K562 (cell line): ENCODE data around the gene NDUFAF3. TPM values are rescaled to one million over a fixed set of nuclear protein-coding genes. Genes with fewer than 3 reads are reported as not detected.

ENCODE experiments used
- DDX20 ChIP-seq: fragments of 450-650 bp; IDR thresholded peaks from 2 replicates; pipeline ENCODE4 v1.6.1; 2016; ENCODE audit warnings: missing genetic modification characterization, low read depth, mild to moderate bottlenecking, missing compliant biosample characterization, moderate library complexity
- ELF4 ChIP-seq: fragments of 450-650 bp; formaldehyde crosslinking; IDR thresholded peaks from 2 replicates; pipeline ENCODE4 v1.4.0; 2022; ENCODE audit warnings: missing genetic modification characterization
- ETV6 ChIP-seq, 3 experiments: fragments of 150-350 bp in 1 of 3; sonication (generic) in 1 of 3; formaldehyde crosslinking in 1 of 3; IDR thresholded peaks; 2 replicates each; pipeline versions ENCODE4 v1.6.1 to v1.8.0; 2014 to 2022; ENCODE audit warnings: borderline replicate concordance in 2 of 3, low read depth in 2 of 3, antibody characterized with exemption in 1 of 3, low read length in 1 of 3, mild to moderate bottlenecking in 1 of 3, missing genetic modification reagents in 1 of 3
- FOXA1 ChIP-seq: fragments of 450-650 bp; IDR thresholded peaks from 2 replicates; pipeline ENCODE4 v1.6.1; 2016; ENCODE audit warnings: mild to moderate bottlenecking, borderline replicate concordance
- HMG20A ChIP-seq: fragments of 450-650 bp; formaldehyde crosslinking; conservative IDR thresholded peaks from 2 replicates; pipeline ENCODE4 v1.4.0; 2020; ENCODE audit warnings: mild to moderate bottlenecking, mixed read lengths
- MTA3 ChIP-seq: fragments of 450-650 bp; formaldehyde crosslinking; IDR thresholded peaks from 2 replicates; pipeline ENCODE4 v1.6.1; 2017; ENCODE audit warnings: mild to moderate bottlenecking, borderline replicate concordance
- ZBTB7A ChIP-seq: IDR thresholded peaks from 2 replicates; pipeline ENCODE4 v1.6.1; 2011; ENCODE audit warnings: low read depth, mild to moderate bottlenecking, low read length, moderate library complexity, borderline replicate concordance; ENCODE audit not compliant: control insufficient read depth
- ZNF318 ChIP-seq, 2 experiments: fragments of 450-650 bp; IDR thresholded peaks; 2 replicates each; pipeline ENCODE4 v1.6.1; 2016; ENCODE audit warnings: mild to moderate bottlenecking in 2 of 2, borderline replicate concordance in 1 of 2, low read depth in 1 of 2, moderate library complexity in 1 of 2
- ZNF445 ChIP-seq: fragments of 250-450 bp; sonication (Bioruptor Pico); IDR thresholded peaks from 2 replicates; pipeline ENCODE4 v1.4.0; 2020; ENCODE audit warnings: low read depth, mild to moderate bottlenecking, moderate library complexity
- ZNF583 ChIP-seq: fragments of 250-450 bp; sonication (Bioruptor Pico); IDR thresholded peaks from 2 replicates; pipeline ENCODE4 v1.4.0; 2020
- polyA plus RNA-seq, 8 experiments: library from polyadenylated mRNA; depleted of rRNA in 4 of 8; stranded (reverse) in 5 of 8; unstranded in 3 of 8; fragments of >200 nt; fragmentation: Nextera tagmentation in 2 of 8; fragmentation: Illumina TruSeq in 1 of 8; extraction: Ambion mirVana in 2 of 8; extraction: Trizol in 1 of 8; gene quantifications; 2 replicates each; pipeline versions ENCODE4 v1.2.1 to v1.2.3, GENCODE V29; 2011 to 2014; ENCODE audit warnings: inconsistent platforms in 1 of 8, missing spikeins in 1 of 8
- total RNA-seq, 7 experiments: library from RNA; depleted of rRNA in 6 of 7; stranded (reverse); fragments of >200 nt in 6 of 7; fragmentation: Illumina TruSeq in 2 of 7; extraction: Trizol in 2 of 7; gene quantifications; 2 replicates each; pipeline versions ENCODE4 v1.2.1 to v1.2.3, GENCODE V29; 2011 to 2021; ENCODE audit warnings: low replicate concordance in 1 of 7
- TF ChIP-seq, protein P1 (sequence below): fragments of 450-650 bp; IDR thresholded peaks from 2 replicates; pipeline ENCODE4 v1.6.1; 2018; ENCODE audit not compliant: partially characterized antibody

NDUFAF3 gene
- total and polyA plus RNA-seq, 9 of the 15 experiments (the other 6 are each of a cell fraction or from before 2014, with no cell fraction given), result 17.0 to 127 (median 36.3) TPM

DNA sequence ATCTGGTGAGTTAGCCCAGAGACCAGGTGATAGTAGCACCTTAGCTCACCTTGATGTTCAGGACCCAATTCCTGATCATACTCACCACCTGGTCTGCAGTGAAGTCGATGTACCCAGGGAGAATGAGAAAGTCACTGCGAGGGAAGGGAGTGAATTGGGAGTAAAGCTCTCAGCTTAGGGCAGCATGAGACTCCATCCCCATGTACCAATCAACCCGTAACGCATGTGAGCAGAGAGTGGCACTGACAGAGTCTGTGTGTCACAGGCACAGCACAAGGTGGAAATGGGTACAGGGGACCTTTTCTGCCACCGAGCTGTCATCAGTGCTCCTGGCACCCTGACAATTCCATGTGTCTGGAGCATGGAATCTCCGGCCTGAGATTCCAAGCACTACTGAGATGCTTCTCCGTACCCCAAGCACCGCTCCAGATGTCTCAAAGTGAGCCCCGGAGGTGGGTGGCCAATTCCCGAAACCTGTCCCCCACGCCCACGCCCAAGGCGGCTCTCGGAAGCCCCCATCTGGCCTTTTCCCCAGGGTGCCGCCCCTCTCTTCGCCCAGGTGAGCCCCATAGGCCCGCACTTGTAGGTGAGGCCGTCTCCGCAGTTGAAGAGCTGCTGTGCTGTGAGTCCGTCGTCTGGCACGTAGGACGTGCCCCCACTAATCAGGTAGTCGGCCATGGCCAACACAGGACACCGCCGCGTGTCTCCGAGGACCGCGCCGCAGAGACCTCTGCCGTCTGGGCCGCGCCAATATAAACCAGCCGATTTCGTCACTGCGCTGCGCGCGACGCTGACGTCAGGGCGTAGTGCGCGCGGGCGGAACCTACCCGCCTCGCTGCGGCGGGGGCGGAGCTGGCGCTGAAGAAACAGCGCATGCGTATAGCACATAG is 7.0 kb downstream of the NDUFAF3 start, which contains the start of gene IMPDH2 (continued):
- TF ChIP-seq ZNF318 (IDR thresholded peaks at IDR 0.05; ENCODE audit: borderline replicate concordance in 1 of 2, low read depth in 1 of 2), result no peak
- no peak for TF ChIP-seq ZNF583 (CRISPR knock-in tag)
- TF ChIP-seq, protein P1, sequence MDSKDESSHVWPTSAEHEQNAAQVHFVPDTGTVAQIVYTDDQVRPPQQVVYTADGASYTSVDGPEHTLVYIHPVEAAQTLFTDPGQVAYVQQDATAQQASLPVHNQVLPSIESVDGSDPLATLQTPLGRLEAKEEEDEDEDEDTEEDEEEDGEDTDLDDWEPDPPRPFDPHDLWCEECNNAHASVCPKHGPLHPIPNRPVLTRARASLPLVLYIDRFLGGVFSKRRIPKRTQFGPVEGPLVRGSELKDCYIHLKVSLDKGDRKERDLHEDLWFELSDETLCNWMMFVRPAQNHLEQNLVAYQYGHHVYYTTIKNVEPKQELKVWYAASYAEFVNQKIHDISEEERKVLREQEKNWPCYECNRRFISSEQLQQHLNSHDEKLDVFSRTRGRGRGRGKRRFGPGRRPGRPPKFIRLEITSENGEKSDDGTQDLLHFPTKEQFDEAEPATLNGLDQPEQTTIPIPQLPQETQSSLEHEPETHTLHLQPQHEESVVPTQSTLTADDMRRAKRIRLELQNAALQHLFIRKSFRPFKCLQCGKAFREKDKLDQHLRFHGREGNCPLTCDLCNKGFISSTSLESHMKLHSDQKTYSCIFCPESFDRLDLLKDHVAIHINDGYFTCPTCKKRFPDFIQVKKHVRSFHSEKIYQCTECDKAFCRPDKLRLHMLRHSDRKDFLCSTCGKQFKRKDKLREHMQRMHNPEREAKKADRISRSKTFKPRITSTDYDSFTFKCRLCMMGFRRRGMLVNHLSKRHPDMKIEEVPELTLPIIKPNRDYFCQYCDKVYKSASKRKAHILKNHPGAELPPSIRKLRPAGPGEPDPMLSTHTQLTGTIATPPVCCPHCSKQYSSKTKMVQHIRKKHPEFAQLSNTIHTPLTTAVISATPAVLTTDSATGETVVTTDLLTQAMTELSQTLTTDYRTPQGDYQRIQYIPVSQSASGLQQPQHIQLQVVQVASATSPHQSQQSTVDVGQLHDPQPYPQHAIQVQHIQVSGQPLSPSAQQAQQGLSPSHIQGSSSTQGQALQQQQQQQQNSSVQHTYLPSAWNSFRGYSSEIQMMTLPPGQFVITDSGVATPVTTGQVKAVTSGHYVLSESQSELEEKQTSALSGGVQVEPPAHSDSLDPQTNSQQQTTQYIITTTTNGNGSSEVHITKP, result peak; percentile 9
- TF ChIP-seq ZBTB7A, result peak; percentile 28; the same call in 1 of the 2 replicates
- no peak for TF ChIP-seq HMG20A (CRISPR knock-in tag)
- no peak for TF ChIP-seq ZNF445
- no peak for TF ChIP-seq DDX20 (tag)
- no peak for TF ChIP-seq FOXA1
- no peak for TF ChIP-seq ELF4 (CRISPR knock-in tag)
- TF ChIP-seq MTA3, result peak; percentile 87; the same call in 1 of the 2 replicates
- no peak for TF ChIP-seq ETV6 (IDR thresholded peaks at IDR 0.05; ENCODE audit: borderline replicate concordance in 1 of 2, low read depth in 2 of 2, low read length in 1 of 2)
- TF ChIP-seq ETV6 (CRISPR knock-in tag; IDR thresholded peaks at IDR 0.05; ENCODE audit: borderline replicate concordance), result no peak
